ENCODE data around the gene GDPD3.
"Not testable (repeated sequence)": the region's sequence is repeated elsewhere in the genome, so short reads cannot be mapped to it uniquely, and the experiment has no call there.

GDPD3 gene

GRCh38 chr16:30124985-30125379 is 11.6 kb upstream of the GDPD3 start:
- no peak for DNase-seq (ENCODE audit: low read depth)

GRCh38 chr16:30122604-30123160 is 9.3 kb upstream of the GDPD3 start:
- no peak for DNase-seq (ENCODE audit: low read depth)

- no peak for DNase-seq (ENCODE audit: low read depth)
Measured at GRCh38 chr16:30121741-30122571, 8.6 kb upstream of the GDPD3 start.

- DNase-seq (ENCODE audit: low read depth): no peak
Measured at GRCh38 chr16:30120340-30121105, 7.2 kb upstream of the GDPD3 start.

- DNase-seq (ENCODE audit: low read depth): no peak
Measured at GRCh38 chr16:30119428-30119827, 6.1 kb upstream of the GDPD3 start.

GRCh38 chr16:30117768-30118167 is 4.4 kb upstream of the GDPD3 start:
- no peak for DNase-seq (ENCODE audit: low read depth)

GRCh38 chr16:30116291-30117207 is 3.2 kb upstream of the GDPD3 start:
- DNase-seq (ENCODE audit: low read depth): no peak

- no peak for DNase-seq (ENCODE audit: low read depth)
Measured at GRCh38 chr16:30115238-30115637, 1.9 kb upstream of the GDPD3 start.

- not testable (repeated sequence) for DNase-seq (ENCODE audit: low read depth)
Measured at GRCh38 chr16:30114833-30115232, 1.5 kb upstream of the GDPD3 start.

- no peak for DNase-seq (ENCODE audit: low read depth)
Measured at GRCh38 chr16:30114411-30114810, 1.1 kb upstream of the GDPD3 start.

GRCh38 chr16:30113711-30114333 is 485 bp upstream of the GDPD3 start:
- DNase-seq (ENCODE audit: low read depth): no peak

GRCh38 chr16:30112197-30113030 is 923 bp downstream of the GDPD3 start:
- DNase-seq (ENCODE audit: low read depth): no peak

GRCh38 chr16:30110661-30111060 is 2.7 kb downstream of the GDPD3 start:
- no peak for DNase-seq (ENCODE audit: low read depth)

- no peak for DNase-seq (ENCODE audit: low read depth)
Measured at GRCh38 chr16:30108059-30108850, 5.1 kb downstream of the GDPD3 start.

- no peak for DNase-seq (ENCODE audit: low read depth)
Measured at GRCh38 chr16:30104492-30104891, 8.8 kb downstream of the GDPD3 start.

- no peak for DNase-seq (ENCODE audit: low read depth)
Measured at GRCh38 chr16:30104090-30104489, 9.2 kb downstream of the GDPD3 start.

- DNase-seq (ENCODE audit: low read depth): no peak
Measured at GRCh38 chr16:30096862-30097563, 16.3 kb downstream of the GDPD3 start.

GRCh38 chr16:30096105-30096861 is 17.1 kb downstream of the GDPD3 start, which contains the start of gene YPEL3:
YPEL3 (minus strand) TSS chr16:30096213; CDS start chr16:30095482, 731 bp downstream.
- DNase-seq (ENCODE audit: low read depth): no peak

All from HS-27A (cell line).